Measurements from ENCODE around the gene KCNIP2.
A peak's percentile ranks its signal among the peaks of the same experiment; 100 is the strongest.

The KCNIP2 gene

DNA sequence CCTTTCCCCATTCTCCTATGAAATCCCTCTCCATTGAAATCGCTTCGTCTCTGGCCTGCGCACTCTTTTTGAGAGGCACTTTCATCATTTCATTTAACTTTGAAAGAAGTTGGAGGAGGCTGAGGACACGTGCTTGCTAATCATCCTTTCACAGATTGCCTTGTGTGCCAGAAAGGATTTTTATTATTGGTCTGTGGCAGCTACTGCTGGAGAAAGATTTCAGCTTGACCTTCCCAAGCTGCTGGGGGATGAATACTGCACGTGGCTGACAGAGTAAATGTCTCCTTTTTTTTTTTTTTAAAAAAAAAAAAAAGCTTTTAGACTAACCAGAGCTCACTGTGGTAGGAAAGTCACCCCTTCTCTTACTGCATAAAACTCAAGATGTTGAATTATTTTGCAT lies 44.2 kb upstream of the KCNIP2 start:
- Histone ChIP-seq H3K4me1 (ENCODE audit: insufficient read depth, poor library complexity, severe bottlenecking) (no peaks in the 10 kb centered on the region), H3K27me3 (ENCODE audit: insufficient read depth, poor library complexity, severe bottlenecking) (no peaks in the 10 kb centered on the region), H3K4me3 (ENCODE audit: severe bottlenecking) (no peak overlapping the region), H3K9me3 (ENCODE audit: severe bottlenecking) (no peaks in the 10 kb centered on the region), H3K36me3 (ENCODE audit: low read depth) (peaks cover 7% of the 10 kb centered on the region; the same call in 1 of the 2 replicates), H3K27ac (ENCODE audit: poor library complexity, severe bottlenecking) (no peak overlapping the region)
- ATAC-seq (ENCODE audit: low read depth) (no peak), DNase-seq (ENCODE audit: low spot score) (no peak)
- TF ChIP-seq, protein P1, sequence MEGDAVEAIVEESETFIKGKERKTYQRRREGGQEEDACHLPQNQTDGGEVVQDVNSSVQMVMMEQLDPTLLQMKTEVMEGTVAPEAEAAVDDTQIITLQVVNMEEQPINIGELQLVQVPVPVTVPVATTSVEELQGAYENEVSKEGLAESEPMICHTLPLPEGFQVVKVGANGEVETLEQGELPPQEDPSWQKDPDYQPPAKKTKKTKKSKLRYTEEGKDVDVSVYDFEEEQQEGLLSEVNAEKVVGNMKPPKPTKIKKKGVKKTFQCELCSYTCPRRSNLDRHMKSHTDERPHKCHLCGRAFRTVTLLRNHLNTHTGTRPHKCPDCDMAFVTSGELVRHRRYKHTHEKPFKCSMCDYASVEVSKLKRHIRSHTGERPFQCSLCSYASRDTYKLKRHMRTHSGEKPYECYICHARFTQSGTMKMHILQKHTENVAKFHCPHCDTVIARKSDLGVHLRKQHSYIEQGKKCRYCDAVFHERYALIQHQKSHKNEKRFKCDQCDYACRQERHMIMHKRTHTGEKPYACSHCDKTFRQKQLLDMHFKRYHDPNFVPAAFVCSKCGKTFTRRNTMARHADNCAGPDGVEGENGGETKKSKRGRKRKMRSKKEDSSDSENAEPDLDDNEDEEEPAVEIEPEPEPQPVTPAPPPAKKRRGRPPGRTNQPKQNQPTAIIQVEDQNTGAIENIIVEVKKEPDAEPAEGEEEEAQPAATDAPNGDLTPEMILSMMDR (IDR thresholded peaks at IDR 0.05; ENCODE audit: poor library complexity, severe bottlenecking) = no peak

DNA sequence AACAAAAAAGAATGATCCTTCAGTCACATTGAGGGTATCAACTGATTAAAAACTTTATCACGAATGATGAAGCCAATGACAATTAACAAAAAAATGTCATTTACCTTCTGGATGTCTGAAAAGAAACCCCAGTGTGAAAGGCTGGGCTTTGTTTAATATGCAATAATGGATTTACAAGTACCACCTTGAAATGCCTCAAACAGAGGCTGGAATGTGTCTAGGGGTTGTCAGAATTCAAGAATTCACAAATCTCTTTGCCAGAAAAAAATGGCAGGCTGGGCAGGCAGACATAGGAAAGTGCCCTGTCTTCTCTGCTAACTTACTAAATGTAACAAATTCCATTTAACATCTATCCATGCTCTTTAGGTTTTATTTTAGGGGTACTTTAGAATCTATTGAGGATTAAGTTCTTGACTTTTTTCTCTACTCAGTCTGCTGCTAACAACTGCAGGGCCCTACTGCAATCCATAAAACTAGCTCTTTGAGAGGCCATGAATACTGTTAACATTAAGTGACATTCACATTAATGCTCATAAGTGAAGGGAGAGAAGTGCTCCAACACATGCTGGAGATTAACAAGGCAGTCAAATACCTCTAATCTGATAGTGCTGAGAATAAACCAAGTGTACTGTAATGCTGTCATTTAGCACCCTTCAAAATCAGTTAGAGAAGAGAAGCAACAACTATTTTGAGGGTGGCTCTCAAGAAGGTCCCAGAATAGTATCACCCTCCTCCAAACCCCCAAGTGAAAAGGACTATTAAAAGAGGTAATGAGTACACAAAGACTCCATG lies 43.1 kb upstream of the KCNIP2 start:
- H3K27me3 ChIP-seq (ENCODE audit: insufficient read depth, poor library complexity, severe bottlenecking) = no peaks in the 10 kb centered on the region
- H3K9me3 ChIP-seq (ENCODE audit: severe bottlenecking) = no peaks in the 10 kb centered on the region
- no peak overlapping the region for H3K4me3 ChIP-seq (ENCODE audit: severe bottlenecking)
- TF ChIP-seq, protein P1 (IDR thresholded peaks at IDR 0.05; ENCODE audit: poor library complexity, severe bottlenecking) = no peak
- DNase-seq (ENCODE audit: low spot score) (no peak), ATAC-seq (ENCODE audit: low read depth) (no peak)
- H3K27ac ChIP-seq (ENCODE audit: poor library complexity, severe bottlenecking) = no peak overlapping the region
- peaks cover 7% of the 10 kb centered on the region; the same call in 1 of the 2 replicates for H3K36me3 ChIP-seq (ENCODE audit: low read depth)
- H3K4me1 ChIP-seq (ENCODE audit: insufficient read depth, poor library complexity, severe bottlenecking) = no peaks in the 10 kb centered on the region

DNA sequence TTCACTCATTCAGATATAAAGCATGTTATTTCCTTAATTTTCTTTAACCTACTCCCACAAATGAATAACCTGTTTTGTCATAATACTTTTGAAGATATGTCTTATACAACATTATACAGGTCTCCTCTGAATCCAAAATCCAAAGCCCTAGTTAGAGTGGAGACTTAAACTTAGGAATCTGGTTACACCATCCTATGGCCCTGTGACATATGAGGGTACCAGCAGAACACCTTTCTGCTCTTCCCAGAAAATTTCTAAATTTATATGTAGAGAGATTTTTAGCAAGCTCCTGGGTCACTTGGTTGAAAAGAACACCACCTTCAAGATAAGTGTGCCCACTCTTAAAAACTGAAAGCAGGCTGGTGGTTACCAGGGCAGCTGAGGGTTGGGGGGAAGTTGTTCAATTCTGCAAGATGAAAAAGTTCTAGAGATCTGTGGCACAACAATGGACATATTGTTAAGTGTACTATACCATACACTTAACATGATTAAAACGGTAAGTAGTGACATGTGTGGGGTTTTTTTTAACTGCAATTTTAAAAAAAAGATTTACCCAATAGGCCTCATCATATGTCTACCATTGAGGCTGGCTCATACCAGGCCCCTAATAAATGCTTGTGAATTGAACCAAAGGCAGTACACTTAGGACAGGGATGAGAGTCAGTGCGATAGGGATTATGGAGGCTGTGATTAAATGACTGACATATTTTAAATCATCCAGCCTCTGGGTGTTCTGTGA lies 37.6 kb upstream of the KCNIP2 start:
- Histone ChIP-seq H3K36me3 (ENCODE audit: low read depth) (no peaks in the 10 kb centered on the region), H3K27ac (ENCODE audit: poor library complexity, severe bottlenecking) (peak overlapping the region; percentile 71), H3K4me3 (ENCODE audit: severe bottlenecking) (no peak overlapping the region), H3K27me3 (ENCODE audit: insufficient read depth, poor library complexity, severe bottlenecking) (no peaks in the 10 kb centered on the region), H3K4me1 (ENCODE audit: insufficient read depth, poor library complexity, severe bottlenecking) (peaks cover 21% of the 10 kb centered on the region), H3K9me3 (ENCODE audit: severe bottlenecking) (no peaks in the 10 kb centered on the region)
- ATAC-seq (ENCODE audit: low read depth) = no peak
- no peak for DNase-seq (ENCODE audit: low spot score)
- TF ChIP-seq, protein P1 (IDR thresholded peaks at IDR 0.05; ENCODE audit: poor library complexity, severe bottlenecking) = no peak

DNA sequence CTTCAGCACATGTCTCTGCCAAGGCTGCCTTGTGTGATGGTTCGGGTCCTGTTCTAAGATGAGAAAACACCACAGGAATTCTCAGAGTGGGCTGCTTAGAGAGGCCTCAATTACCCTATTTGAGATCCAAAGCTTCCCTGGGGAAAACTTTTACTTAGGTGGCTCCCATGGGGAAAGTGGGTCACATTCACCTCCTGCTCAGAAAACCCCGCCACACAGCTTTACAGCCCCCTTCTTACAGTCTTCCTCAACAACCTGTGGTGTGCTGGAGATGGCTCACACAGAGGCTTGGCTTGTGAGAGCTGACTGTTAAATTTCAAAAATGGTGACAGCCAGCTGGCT lies 36.6 kb upstream of the KCNIP2 start:
- ATAC-seq (ENCODE audit: low read depth) = no peak
- Histone ChIP-seq H3K4me3 (ENCODE audit: severe bottlenecking) (no peak overlapping the region), H3K27ac (ENCODE audit: poor library complexity, severe bottlenecking) (peak overlapping the region; percentile 71), H3K36me3 (ENCODE audit: low read depth) (no peaks in the 10 kb centered on the region), H3K27me3 (ENCODE audit: insufficient read depth, poor library complexity, severe bottlenecking) (no peaks in the 10 kb centered on the region), H3K9me3 (ENCODE audit: severe bottlenecking) (no peaks in the 10 kb centered on the region), H3K4me1 (ENCODE audit: insufficient read depth, poor library complexity, severe bottlenecking) (peaks cover 21% of the 10 kb centered on the region)
- TF ChIP-seq, protein P1 (IDR thresholded peaks at IDR 0.05; ENCODE audit: poor library complexity, severe bottlenecking) = no peak
- DNase-seq (ENCODE audit: low spot score) = no peak

All from RWPE2 (cell line).